T-helper 2 cell treated with Interferon-gamma antibody and Interleukin-4, amounts not matched to agents 5 μg/mL and 100 μg/mL, for 36 hours (primary cell): Measurements from ENCODE around the gene GRK2.

Source experiments
- DNase-seq: peaks from one replicate; pipeline ENCODE4 v3.0.0; 2021; ENCODE audit warnings: low spot score
- H3K27ac Mint-ChIP-seq: one replicate; pipeline ENCODE4 v1.8.0; 2021; ENCODE audit warnings: mild to moderate bottlenecking, mixed read lengths
- H3K27me3 Mint-ChIP-seq: one replicate; pipeline ENCODE4 v1.8.0; 2021; ENCODE audit warnings: low read depth, mixed read lengths
- H3K36me3 Mint-ChIP-seq: one replicate; pipeline ENCODE4 v1.8.0; 2021; ENCODE audit warnings: low read depth, mixed read lengths
- H3K4me1 Mint-ChIP-seq: one replicate; pipeline ENCODE4 v1.8.0; 2021; ENCODE audit warnings: low read depth, mixed read lengths
- H3K4me3 Mint-ChIP-seq: one replicate; pipeline ENCODE4 v1.8.0; 2022; ENCODE audit warnings: mild to moderate bottlenecking, moderate library complexity, mixed read lengths
- H3K9me3 Mint-ChIP-seq: one replicate; pipeline ENCODE4 v1.8.0; 2021; ENCODE audit warnings: mixed read lengths

Gene GRK2

DNA sequence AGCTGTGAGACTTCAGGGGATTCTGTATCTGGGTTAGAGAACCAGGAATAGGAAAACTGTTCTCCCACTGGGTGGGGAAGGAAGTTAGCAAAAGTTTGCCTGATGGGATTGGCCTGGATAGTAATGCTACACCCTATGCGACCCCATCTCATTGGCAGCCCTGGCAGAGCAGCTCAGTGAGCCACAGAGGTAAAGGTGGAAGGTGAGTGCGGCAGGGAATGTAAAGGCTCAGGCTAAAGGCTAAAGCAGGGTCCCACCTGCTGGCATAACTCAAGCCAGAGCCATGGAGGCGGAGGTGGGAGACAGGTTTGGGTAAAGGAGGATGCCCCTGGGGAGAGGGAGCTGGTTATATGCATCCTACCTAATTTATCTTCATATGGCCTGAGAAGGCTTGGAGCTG lies 55.8 kb downstream of the GRK2 start:
- peaks cover 9% of the 10 kb centered on the region for H3K27me3 Mint-ChIP-seq
- no peak overlapping the region for H3K4me3 Mint-ChIP-seq
- no peaks in the 10 kb centered on the region for H3K9me3 Mint-ChIP-seq
- no peaks in the 10 kb centered on the region for H3K36me3 Mint-ChIP-seq
- H3K4me1 Mint-ChIP-seq = peaks cover 6% of the 10 kb centered on the region
- H3K27ac Mint-ChIP-seq = no peak overlapping the region
- DNase-seq = no peak

DNA sequence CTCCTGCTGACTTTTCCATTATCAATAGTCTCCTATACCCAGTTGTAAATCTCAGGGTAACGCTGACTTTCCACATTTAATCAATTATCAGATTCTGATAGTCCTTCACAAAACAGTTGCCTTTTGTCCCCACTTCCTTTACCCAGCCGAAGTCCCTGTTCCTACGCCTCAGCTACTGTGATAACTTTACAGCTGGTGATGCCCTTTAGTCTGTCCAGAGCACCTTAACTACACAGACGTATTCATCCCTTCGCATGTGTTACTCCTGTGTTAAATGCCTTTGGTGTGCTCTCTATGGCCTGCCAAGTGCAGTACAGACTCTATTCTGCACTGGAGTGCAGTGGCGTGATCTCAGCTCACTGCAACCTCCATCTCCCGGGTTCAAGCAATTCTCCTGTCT lies 57.3 kb downstream of the GRK2 start:
- H3K4me1 Mint-ChIP-seq = peaks cover 2% of the 10 kb centered on the region
- H3K9me3 Mint-ChIP-seq = no peaks in the 10 kb centered on the region
- no peak overlapping the region for H3K27ac Mint-ChIP-seq
- DNase-seq = no peak
- peaks cover 3% of the 10 kb centered on the region for H3K27me3 Mint-ChIP-seq
- H3K4me3 Mint-ChIP-seq = no peak overlapping the region
- no peaks in the 10 kb centered on the region for H3K36me3 Mint-ChIP-seq

DNA sequence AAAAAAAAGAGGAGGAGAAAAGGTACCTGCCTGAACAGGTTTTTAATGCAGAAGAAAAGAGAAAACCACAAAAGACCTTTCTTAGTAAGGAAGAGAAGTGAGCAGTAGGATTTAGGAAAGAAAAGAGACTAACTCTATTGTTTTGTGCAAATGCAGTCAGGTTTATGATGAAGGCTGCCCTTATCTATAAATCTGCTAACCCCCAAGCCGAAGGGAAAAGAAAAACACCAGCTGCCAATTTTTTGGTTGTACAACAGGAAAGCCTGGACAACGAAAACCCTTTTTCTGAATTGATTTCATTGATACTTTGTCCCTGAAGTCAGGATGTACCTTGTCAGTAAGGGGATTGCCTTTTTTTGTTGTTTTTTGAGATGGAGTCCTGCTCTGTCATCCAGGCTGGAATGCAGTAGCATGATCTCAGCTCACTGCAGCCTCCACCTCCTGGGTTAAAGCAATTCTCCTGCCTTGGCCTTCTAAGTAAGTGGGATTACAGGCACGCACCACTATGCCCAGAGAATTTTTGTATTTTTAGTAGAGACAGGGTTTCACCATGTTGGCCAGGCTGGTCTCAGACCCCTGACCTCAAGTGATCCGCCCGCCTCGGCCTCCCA lies 65.9 kb downstream of the GRK2 start:
- no peak overlapping the region for H3K27ac Mint-ChIP-seq
- H3K4me3 Mint-ChIP-seq = no peak overlapping the region
- H3K36me3 Mint-ChIP-seq = no peaks in the 10 kb centered on the region
- H3K4me1 Mint-ChIP-seq = no peaks in the 10 kb centered on the region
- H3K9me3 Mint-ChIP-seq = no peaks in the 10 kb centered on the region
- DNase-seq = no peak
- H3K27me3 Mint-ChIP-seq = no peaks in the 10 kb centered on the region
